RKO (cell line): ENCODE data around the gene ARL4D.
"Not testable (repeated sequence)": the region's sequence is repeated elsewhere in the genome, so short reads cannot be mapped to it uniquely, and the experiment has no call there.

Experiments used
- DNase-seq: peaks from one replicate; pipeline ENCODE4 v3.0.0-alpha.2; 2016; ENCODE audit warnings: low spot score

Gene ARL4D

DNA sequence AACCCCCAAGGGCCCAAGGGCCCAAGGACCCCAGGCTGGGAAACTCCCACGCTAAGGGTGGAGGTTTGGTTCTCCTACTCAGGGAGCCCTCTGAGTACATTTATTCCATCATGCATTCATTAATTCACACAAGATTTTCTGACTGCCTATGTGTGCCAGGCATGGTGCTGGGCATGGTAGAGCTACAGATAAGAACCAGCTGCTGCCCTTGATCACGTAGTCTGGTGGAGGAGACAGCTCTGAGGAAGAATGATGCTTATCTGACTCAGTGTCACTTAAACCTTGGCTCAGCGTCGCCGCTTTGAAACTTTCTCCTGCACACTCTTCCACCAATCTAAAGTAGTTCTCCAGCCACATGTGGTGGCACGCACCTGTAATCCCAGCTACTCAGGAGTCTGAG, 3.6 kb upstream of the ARL4D start:
- DNase-seq: no peak

DNA sequence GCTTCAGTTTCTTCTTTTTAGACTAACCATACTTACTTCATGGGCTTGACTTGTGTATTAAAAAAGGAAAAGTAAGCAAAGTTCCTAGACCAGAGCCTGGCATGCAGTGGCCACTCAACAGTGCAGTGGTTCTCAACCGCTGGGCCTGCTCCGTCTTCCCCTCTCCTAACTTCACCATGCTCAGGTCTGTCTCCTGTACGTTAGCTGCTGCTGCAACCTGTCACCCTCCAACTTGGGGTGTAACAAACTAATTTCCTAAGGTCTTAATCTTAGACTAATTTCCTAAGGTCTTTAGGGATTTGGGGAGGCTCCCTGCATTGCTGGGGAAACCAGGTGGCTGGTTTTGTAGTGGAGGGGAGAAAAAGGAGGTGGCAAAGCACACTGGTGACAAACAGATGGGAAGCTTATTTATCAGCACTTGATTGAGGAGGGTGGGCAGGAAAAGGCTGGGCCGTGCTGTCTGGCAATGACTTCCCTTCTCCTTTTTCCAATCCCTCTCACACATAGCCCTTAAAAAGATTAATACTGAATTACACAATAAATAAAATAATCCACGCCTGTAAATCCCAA, 2.2 kb upstream of the ARL4D start:
- no peak for DNase-seq

DNA sequence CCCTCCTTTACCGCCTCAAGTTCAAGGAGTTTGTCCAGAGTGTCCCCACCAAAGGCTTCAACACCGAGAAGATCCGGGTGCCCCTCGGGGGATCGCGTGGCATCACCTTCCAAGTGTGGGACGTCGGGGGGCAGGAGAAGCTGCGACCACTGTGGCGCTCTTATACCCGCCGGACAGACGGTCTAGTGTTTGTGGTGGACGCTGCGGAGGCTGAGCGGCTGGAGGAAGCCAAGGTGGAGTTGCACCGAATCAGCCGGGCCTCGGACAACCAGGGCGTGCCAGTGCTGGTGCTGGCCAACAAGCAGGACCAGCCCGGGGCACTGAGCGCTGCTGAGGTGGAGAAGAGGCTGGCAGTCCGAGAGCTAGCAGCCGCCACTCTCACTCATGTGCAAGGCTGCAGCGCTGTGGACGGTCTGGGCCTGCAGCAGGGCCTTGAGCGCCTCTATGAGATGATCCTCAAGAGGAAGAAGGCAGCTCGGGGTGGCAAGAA, 1.1 kb downstream of the ARL4D start:
- DNase-seq: no peak

DNA sequence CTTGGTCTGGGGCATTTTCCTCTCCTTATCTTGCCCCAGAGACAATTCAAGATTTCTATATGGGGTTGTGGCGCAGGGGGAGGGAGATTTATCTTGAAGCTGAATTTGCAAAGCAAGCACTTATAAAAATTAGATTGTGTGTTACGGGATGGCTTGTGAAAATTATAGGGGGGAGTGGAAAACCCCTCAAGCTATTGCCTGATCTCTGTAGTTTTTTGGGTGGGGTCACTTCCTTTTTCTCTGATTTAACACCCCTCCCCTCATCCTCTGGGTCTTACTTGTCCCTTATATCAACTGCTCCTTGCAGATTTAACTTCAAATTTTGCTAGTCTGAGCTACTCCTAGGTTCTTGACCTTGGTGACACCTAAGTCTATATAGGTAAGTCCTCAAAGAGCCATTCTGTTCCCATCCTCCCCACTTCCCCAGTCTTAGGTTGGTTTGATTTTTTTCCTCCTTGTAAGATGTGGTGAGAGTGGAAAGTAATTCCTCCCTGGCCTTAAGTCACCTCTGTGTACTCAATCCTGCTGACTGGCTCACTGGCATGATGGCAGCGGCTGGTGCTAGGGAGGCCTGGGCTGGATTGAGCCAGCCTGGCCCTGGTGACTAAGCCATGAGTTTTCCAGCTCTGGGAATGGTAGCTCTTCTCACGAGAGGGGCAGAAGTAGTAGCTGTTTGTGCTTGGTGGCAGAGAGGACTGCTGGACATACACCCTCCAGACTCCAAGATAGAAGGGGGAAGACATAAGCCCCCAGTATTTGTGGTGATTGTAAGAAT, 2.3 kb downstream of the ARL4D start:
- DNase-seq: peak; percentile 85

DNA sequence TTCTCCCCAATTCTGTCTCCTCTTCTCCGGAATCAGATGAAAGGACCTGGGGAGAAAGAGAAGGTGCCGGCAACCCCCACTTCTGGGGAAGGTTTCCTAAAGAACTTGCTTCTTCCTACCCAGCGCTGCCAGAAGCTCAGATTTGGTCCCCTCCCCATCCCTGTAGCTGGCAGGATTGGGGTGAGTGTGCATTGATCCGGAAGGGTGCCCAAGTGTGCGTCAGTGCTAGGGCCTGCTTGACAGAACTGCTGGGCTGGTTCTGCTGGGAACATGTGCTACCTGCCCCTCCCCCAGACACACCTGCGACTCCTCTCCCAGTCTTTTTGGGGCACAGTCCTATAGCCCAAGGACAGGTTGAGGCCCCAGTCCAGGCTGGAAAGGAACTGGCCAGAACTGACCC, 3.3 kb downstream of the ARL4D start:
- no peak for DNase-seq

DNA sequence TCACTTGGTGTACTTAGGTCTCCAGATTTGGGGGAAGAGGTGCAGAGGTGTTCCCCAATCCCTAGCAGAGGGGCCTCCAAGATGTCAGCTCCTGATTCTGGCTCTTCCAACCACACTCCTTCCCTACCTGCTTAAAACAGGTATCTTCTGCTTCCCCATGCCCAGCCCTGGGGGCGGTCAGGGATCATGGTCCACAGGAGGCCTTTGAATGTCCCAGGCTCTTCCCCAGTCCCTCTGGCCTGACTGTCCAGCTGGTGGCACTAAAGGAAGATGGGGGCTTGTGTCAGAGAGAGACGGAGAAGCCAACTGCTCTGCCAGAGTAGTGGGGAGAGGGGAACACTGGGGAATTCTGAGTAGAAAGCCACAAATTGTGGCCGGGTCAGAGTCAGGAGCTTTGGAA, 3.8 kb downstream of the ARL4D start:
- no peak for DNase-seq

DNA sequence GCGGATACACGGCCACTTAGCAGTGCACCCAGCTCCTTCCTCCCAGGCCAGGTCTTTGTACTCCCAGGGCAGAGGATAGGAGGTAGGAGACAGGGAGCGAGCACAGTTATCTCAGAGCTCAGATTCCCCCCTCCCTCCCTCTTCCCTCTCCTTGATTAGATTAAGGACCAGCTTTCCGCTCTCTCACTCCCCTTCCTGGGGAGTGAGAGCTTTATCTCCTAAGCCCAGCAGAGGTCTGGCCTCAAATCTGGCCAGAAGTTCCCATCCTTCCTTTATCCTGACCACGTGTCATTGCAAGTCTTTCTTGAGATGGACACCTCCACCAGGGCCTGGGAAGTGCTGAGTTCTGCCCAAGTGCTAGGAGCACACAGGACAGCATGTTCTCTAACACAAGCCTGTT, 5.1 kb downstream of the ARL4D start:
- no peak for DNase-seq

DNA sequence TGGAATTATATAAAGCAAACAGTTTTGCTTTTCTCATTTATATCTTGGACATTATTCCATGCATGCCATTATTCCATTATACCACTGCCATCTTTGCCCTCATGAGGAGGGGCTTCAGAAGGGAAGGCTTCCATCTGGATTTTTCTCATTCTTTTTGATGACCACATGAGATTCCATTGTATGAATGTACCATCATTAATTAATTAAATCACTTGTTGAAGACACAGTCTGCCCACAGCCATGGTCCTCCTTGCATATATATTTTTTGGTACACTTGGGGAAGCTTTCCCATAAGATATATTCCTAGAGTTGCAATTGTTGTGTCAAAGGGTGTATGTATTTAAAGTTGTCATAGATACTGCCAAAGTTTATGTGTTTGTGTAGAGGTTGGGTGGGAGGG, 7.1 kb downstream of the ARL4D start:
- DNase-seq: no peak

DNA sequence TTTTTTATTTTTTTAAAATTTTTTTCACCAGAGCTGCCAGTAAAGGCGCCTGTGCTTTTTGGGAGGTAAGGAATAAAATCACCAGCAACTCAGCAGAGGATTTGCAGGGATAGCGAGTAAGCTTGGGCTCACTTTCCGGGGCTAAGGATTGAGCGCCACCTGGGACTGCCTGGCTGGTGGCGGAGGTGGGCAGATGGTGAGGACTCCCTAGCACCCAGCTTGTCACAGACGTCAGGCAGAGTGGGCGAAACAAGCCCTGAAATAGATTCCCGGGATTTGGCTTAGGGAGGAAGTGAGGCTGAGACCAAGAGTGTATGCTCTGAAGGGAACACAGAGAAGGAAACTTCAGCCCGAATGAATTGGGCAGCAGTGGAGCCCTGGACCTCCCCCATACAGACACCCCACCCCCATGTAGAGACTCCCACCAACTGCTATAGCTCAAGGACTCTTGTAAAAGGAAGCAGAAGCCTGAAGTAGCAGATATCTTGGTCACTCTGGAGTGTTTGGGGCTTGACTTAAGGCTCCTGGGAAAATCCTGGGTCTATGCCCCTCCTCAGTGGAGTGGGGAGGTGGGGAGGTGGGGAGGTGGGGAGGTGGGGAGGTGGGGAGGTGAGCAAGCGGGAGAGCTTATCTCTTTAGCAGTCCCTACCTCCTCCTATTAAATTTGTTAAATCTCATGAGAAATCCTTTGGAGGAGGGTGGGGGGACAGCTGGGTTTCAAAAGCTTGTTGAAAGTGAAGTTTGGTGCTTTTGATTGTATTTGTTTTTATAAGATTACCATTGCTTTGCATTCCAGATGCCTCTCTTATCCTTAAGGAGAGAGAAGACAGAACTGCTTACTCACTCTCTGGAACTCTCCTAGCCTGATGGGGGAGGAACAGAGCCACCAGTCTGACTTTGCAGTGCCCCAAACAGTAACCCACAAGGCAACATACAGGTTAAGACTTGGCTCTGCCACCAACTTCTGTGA, 8.2 kb downstream of the ARL4D start:
- DNase-seq: no peak

DNA sequence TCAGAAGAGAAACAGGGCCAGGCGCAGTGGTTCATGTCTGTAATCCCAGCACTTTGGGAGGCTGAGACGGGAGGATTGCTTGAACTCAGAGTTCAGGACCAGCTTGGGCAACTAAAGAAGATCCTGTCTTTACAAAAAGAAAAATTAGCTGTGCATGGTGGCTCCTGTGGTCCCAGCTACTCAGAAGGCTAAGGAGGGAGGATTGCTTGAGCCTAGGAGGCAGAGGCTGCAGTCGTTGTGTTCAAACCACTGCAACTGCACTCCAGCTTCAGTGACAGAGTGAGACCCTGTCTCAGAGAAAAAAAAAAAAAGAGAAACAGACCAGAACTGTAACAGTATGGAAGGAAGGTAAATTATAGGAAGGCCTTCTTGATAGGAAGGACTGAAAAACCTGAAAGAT, 10.3 kb downstream of the ARL4D start:
- no peak for DNase-seq

DNA sequence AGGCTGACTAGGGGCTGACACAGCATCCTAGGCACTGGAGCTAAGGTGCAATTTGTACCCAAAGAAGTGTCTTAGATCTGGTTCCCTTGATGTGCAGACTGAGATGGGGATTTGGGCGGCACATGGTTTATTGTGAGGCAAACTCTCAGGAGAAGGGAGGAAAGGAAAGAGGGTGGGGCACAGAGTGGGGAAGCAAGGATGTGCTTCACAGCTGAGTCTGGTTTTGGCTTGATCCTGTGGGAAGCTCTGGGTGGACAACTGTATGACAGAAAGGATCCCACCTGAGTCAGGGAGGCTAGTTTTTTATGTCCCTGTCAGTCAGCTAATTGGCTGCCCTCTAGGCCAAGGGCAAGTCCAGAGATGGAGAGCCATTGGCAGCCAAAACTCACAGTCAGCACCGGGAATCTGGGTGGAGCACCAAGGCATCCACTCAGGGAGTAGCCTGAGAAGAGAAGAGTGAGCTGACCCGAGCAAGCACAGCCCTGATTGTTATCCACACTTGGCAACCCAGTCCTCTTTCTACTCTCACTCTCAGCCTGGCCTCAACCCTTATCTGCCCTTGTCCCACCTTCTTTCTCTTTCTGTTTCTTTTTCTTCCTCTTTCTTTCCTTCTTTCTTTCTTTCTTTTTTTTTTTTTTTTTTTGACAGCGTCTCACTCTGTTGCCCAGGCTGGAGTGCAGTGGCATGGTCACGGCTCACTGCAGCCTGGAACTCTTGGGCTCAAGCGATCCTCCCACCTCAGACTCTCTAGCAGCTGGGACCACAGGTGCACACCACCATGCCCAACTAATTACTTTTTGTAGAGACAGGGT, 12.0 kb downstream of the ARL4D start:
- no peak for DNase-seq

DNA sequence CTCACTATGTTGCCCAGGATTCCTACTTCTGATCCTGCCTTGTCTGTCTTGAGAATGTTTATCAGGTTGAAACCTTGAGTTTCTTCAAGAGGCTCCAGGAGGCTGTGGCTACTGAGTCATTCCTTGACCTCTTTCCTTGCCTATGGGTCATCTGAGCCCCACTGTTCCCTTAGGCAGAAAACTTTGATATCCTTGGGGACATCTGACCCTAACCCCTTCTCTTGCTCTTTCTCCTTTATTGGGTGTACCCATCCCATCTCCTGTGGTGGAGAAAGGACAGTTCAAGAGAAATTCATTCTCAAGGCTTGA, 12.5 kb downstream of the ARL4D start:
- DNase-seq: no peak

DNA sequence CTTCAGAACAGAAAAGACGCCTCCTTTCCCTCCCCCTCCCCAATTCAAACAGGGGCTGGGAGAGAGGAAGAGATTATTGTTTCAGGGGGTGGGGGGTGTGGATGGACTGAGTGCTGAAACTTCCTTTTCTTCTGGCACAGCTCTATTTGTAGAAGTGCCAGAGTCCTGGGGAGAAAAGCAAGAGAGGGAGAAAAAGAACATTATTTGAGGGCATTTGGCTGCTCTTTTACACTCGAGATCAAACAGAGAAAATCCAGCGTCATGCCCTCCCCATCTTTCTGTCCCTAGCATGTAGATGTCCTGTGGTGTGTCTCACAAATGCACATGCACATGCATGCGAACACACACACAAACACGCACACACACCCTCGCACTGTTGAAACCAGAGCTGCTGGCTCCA, 13.0 kb downstream of the ARL4D start:
- no peak for DNase-seq

DNA sequence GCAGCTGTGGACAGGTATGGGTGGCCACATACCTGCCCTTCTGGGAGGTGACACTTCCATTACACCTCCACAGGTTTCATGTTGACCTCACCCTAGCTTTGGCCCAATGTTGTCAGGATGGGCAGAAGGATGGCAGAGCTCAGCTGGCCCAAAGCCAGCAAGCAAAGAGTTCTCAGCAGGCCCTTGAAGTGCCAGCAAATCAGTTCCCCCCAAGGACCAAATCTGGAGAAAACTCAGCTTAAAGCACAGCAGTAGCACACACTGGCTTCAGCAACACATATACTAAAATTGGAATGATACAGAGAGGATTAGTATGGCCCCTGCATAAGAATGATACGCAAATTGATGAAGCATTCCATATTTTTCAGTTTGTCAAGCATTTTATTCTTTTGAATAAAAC, 13.4 kb downstream of the ARL4D start:
- no peak for DNase-seq

DNA sequence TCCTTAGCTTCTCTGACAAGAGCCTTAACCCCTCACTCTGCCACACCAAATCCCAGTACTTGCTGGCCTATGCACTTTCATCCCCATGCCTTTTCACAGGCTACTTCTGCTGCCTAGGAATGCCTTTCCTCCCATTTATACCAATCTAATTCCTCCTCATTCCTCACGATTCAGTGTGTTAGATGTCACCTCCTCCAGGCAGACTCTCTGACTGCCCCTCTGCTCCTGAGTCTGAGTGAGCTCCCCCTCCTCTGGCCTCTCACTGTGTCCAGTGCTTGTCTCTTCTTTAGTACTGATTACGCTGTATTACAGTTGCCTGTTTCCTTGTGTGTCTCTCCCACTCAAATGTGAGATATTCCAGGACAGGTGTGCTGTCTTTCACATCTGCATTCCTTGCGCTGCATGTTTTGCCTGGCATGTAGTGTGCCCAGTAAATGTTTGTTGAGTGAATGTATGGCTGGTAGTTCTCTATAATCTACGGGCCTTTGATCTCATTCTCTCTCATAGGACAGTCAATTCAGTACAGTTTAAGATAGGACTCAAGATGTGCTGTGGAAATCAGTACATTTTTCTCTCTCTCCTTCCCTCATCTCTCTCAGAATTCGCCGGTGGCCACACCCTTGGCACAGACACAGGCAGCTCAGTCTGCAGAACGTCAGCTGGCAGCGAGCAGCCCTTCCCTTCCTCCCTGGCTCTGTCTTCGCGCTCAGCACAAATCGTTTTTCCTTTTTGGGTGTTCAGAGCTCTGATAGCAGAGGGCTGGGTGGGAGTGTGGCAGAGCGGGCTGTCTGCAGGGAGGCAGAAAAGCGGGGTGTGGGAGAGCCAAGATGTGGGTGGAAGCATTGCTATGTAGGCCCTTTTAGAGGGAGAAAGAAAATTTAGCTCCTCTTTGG, 18.5 kb downstream of the ARL4D start:
- DNase-seq: no peak

DNA sequence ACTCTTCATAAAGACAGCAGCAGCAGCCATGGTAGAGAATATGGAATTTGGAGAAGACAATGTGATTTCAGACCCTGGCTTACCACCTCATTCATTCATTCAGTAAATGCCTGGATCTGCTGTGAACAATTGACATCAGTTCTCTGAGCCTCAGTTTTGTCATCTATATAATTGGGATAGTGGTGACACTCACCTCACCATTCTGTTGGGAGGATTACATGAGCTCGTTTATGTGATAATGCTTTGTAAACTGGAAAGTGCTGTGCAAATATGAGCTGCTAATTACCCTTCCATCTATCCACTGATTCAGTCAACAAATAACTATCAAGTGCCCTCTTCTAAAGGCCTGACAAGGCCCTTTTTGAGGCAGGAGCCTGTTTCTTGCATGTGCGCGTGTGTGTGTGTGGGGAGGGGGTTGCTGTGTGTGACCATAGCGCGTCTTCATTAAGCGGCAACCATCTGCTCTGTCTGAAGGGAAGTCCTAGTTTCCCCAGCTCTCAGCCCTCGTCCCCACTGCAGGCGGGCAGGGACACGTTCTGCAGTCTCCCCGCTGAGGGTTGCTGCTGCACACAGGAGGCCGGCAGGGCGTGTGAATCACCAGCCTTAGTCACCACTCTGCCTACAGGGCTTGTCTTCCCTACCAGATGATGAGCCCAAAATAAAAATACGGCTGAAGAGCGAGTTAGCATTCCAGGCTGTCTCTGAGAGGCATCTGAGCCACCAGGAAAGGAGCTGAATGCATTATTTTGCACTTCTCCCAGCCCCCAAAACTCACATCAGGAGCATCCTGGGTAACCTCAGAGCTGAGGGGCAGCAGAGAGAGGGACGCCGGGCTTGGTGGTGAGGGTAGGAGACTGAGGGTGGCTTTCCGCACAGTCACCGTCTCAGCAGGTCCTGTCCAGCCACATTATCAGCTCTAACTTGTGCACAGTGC, 19.9 kb downstream of the ARL4D start:
- peak; percentile 87 for DNase-seq

DNA sequence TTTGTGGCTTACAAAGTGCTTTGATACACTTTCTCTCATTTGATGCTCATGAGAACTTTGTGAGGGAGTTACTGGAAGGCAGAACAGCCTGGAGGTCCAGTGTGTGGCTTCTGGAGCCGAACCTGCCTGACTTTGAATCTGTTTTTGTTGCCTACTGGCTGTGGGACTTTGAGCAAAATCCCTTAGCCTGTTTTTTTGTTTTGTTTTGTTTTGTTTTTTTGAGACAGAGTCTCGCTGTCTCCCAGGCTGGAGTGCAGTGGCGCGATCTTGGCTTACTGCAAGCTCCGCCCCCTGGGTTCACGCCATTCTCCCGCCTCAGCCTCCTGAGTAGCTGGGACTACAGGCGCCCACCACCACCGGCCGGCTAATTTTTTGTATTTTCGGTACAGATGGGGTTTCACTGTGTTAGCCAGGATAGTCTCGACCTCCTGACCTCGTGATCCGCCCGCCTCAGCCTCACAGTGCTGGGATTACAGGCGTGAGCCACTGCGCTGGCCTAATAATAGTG, 20.6 kb downstream of the ARL4D start:
- DNase-seq: not testable (repeated sequence)

DNA sequence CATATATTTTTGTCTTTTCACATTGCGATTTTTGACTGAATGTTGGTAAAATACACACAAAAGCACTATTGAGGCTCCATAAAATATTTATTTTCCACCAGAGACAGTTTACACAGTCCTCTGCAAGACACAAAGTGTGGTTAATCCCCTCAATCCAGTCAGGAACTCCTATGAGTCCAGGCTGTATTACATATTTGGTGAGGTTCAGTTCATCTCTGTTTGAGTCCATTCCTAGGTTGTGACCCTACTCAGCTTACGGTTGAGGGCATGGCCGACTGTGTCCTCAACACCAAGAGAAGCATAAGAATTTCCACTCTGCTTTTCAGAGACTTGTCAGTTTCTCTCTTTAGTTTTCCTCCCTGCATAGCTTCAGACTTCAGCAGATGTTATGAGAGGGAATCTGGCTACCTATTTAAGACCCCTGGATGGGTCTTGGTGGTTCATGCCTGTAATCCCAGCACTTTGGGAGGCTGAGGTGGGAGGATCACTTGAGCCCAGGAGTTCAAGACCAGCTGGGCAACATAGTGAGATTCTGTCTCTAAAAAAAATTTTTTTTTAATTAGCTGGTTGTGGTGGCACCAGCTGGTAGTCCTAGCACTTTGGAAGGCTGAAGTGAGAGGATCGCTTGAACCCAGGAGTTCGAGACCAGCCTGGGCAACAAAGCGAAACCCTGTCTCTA, 25.1 kb downstream of the ARL4D start:
- no peak for DNase-seq
